Islet of Langerhans (tissue), 1 donor: ENCODE data around the gene XPNPEP2.
"Not testable (repeated sequence)": the region's sequence is repeated elsewhere in the genome, so short reads cannot be mapped to it uniquely, and the experiment has no call there.

Experiments used
- FAIRE-seq: peaks from one replicate; lab custom pipeline; 2011; peaks lifted over from hg19 to GRCh38; lab: Jason Lieb, UNC

Gene XPNPEP2

DNA sequence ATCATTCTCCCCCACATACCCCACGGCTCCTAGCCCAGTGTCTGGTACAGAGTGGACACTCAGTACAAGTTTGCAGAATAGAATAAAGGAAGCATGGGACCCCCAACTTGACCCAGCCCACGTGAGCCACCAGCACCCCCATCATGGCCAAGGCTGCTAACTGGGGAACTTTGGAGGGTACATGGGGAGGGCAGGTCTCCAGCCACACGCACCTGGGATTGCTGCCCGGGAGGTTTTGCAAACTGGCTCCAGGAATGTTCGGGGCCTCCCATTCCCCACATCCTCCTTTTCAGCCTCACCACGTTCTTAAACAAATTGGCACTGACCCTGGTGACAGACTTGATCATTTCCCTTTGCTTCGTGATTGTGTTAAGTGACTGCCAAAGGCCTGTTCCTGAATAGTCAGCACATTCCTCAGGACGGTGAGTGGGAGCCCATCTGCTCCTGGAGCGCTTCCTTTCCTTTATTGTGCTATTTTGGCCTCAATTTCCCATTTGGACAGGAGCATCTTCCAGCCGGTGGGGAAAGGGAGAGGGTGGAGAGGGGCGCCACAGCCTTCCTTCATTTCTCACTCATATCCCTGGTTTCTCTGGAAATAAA lies 18.7 kb upstream of the XPNPEP2 start:
- FAIRE-seq = no peak

- no peak for FAIRE-seq
Observed at GRCh38 chrX:129720741-129721140, 18.0 kb upstream of the XPNPEP2 start.

GRCh38 chrX:129721414-129721813 lies 17.4 kb upstream of the XPNPEP2 start:
- no peak for FAIRE-seq

DNA sequence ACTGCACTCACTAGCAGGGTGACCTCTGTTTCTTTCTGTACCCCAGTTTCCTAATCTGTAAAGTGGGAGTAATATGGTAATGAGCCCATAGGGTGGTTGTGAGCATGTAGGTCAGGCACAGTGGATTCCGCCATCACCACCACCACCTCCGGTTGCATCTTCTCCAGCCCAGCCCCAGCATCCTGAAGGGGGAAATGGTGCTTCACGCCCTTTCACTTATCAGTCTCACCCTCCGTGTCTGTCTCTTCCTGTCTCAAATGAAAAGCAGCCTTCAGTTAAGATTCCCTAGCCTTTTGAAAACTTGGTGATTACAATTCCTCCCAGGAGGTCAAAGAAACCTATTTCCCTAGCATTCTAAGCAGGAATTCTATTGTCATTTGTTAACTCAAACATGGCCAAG lies 16.9 kb upstream of the XPNPEP2 start:
- no peak for FAIRE-seq

GRCh38 chrX:129723511-129723910 lies 15.3 kb upstream of the XPNPEP2 start:
- FAIRE-seq = no peak

DNA sequence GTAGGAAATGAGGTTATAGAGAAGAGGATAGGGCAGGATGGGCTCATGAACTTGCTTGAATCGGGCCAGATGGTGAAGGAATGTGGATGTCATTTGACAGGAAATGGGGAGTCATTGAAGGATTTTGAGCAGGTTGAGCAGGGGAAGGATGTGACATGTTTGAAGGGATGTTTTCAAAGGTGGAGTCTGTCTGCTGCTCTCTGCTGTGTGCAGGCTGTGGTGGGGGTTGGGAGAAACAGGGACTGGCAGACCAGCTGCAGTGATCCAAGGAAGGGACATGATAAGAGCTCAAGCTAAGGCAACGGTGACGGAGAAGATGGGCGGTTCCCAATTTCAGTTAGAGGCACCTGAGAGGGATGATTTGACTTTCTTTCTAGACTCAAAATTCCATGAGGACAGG lies 14.0 kb upstream of the XPNPEP2 start:
- no peak for FAIRE-seq

DNA sequence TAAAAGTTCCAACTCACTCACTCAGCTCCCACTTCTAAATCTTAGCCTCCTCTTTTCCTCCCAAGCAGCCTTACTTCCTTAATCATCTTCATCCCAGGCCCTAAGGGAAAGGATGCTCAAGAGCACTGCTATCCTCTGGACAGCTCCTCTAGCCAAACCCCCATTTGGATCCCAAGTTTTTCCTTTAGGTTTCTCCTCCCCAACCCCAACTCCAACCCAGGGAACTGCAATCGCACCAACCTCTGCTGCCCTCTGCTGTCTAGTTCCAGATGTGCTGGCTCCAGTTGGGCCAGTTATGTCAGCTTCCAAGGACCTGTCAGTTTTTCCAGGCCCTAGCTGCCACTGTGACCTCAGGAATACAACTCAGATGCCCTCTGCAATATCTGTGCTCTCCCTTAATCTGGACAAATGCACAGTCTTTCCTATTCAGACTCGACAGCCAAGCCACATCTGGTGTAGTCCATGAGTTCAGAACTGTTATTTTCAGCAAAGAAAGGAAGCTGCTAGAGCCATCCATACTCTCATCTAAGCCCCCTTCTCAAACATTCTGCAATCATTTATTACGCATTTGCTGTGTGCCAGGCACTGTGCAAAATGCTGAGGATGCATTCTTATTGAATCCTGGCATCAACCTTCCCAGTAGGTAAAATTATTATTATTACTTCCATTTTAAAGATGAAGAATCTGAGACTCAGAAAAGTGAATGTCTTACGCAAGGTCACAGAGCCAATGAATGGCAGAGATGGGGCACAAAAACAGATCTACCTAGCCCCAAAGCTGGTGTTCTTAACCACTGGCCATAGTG lies 12.3 kb upstream of the XPNPEP2 start:
- no peak for FAIRE-seq

DNA sequence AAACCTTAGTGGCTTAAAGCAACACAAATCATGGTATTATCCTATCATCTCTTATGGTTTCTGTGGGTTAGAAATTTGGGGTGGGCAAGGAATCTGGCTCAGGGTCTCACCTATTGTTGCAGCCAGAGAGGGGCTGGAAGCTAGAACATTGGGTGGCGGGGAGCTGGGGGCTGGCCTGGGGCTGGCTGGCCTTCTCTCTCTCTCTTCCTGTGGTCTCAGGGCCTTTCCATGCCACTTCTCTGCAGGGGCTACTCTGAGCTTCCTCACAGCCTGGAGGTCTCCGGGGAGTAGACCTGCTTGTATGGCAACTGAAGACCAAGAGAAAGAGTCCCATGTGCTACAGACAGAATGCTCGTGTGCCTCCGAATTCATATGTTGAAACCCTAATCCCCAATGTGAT lies 10.7 kb upstream of the XPNPEP2 start:
- no peak for FAIRE-seq

- FAIRE-seq = no peak
Observed at GRCh38 chrX:129731228-129731627, 7.6 kb upstream of the XPNPEP2 start.

GRCh38 chrX:129732857-129733256 lies 5.9 kb upstream of the XPNPEP2 start:
- no peak for FAIRE-seq

DNA sequence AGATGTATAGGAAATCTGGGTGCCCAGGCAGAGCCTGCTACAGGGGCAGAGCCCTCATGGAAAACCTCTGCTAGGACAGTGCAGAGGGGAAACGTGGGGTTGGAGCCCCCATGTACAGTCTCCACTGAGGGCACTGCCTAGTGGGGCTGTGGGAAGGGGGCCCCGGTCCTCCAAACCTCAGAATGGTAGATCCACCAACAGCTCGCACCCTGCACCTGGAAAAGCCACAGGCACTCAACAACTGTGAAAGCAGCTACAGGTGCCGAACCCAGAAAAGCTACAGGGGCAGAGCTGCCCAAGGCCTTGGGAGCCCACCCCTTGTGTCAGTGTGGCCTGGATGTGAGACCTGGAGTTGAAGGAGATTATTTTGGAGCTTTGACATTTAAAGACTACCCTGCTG lies 5.4 kb upstream of the XPNPEP2 start:
- no peak for FAIRE-seq

DNA sequence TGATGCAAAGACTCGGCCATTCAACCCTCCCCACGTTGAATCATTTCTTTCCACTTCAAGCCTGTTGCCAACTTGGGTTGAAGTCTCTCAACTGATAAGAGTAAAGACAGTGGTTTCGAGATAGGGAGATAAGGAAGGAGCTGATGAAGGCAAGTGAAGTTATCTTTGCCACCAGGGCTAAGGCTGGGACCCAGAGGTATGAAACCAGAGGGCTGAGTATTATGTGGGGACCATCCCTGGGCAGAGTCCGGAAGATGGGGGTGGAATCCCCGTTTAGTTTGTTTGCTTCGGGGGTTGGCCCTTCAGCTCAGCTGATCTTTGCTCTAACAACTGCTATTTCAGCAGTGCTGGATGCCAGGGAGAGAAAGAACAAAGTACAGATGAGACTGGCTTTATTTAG lies 2.3 kb upstream of the XPNPEP2 start:
- no peak for FAIRE-seq

DNA sequence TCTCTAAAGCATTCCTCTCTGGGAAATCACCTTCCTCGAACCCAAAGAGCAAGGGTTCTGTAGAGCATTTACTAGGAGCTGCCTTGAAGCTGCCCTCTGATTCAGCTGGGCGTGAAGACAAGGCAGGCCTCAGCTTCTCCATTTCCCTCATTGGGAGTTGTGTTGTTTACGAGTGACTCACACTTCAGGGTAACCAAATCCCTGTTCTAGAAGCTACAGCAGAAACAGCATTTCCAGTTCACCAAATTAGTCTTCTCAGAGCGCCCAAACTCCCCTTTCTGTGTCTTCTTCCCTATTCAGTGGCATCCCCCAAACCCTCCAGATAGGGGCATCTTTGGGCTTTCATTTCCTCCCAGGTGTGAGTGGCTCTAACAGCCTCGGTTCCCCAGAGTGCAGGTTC lies 863 bp upstream of the XPNPEP2 start:
- no peak for FAIRE-seq

GRCh38 chrX:129739578-129739977 lies 799 bp downstream of the XPNPEP2 start:
- FAIRE-seq = no peak

- FAIRE-seq = no peak
Observed at GRCh38 chrX:129741880-129742758, 3.3 kb downstream of the XPNPEP2 start.

DNA sequence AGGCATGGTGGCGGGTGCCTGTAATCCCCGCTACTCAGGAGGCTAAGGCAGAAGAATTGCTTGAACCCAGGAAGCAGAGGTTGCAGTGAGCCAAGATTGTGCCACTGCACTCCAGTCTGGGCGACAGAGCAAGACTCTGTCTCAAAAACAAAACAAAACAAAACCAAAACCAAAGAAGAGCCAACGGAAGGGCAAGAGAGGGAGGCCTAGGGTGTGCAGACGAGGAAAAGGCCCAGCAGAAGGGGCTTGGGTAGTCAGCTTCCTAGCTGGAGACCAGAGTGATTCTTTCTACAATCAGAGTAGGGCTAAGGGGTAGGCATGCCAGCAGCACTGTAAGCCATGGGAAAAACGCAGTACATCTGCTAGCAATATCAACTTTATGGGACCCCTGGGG lies 4.0 kb downstream of the XPNPEP2 start:
- not testable (repeated sequence) for FAIRE-seq

GRCh38 chrX:129743821-129744220 lies 5.0 kb downstream of the XPNPEP2 start:
- no peak for FAIRE-seq

- no peak for FAIRE-seq
Observed at GRCh38 chrX:129744861-129745321, 6.1 kb downstream of the XPNPEP2 start.

GRCh38 chrX:129746557-129747470 lies 8.0 kb downstream of the XPNPEP2 start:
- FAIRE-seq = no peak

GRCh38 chrX:129747533-129747932 lies 8.8 kb downstream of the XPNPEP2 start:
- FAIRE-seq = no peak

GRCh38 chrX:129748305-129748704 lies 9.5 kb downstream of the XPNPEP2 start:
- no peak for FAIRE-seq

DNA sequence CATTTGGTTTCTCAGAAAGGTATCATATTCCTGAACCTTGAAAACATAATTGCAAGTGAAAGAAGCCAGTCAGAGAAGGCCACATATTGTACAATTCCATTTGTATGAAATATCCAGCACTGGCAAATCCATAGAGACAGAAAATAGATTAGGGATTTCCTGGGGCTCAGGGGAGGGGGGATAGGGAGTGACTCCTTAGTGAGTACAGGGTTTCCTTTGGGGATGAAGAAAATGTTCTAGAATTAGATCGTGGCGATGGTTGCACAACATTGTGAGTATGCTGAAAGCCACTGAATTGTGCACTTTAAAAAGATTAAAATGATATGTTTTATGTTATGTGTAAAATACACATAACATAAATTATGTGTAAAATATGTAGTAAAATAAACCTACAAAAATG lies 10.3 kb downstream of the XPNPEP2 start:
- FAIRE-seq = no peak
